NB4 (cell line): ENCODE measurements around the gene CLDN25.
A peak's percentile ranks its signal among the peaks of the same experiment; 100 is the strongest.

ENCODE experiments used
- DNase-seq: peaks from one replicate; pipeline ENCODE4 v3.0.0; 2010; ENCODE audit warnings: low read depth
- H3K4me3 ChIP-seq: one replicate; pipeline ENCODE4 v1.5.1; 2011; ENCODE audit warnings: mild to moderate bottlenecking, low read depth, low read length, moderate library complexity
- CTCF ChIP-seq: IDR thresholded peaks from one replicate; pipeline ENCODE4 v1.5.1; 2012; ENCODE audit warnings: low read depth, low read length
- MAX ChIP-seq: IDR thresholded peaks from 2 replicates; pipeline ENCODE4 v1.6.1; 2011; ENCODE audit warnings: low read depth, low read length
- MYC ChIP-seq: IDR thresholded peaks from 2 replicates; pipeline ENCODE4 v1.6.1; 2011; ENCODE audit warnings: low read depth, low read length
- POLR2A ChIP-seq: IDR thresholded peaks from 2 replicates; pipeline ENCODE4 v1.6.1; 2011; ENCODE audit warnings: mild to moderate bottlenecking; ENCODE audit not compliant: insufficient read length; ENCODE audit errors: extremely low read depth

CLDN25 gene

GRCh38 chr11:113764527-113765219, 14.9 kb upstream of the CLDN25 start:
- peak; percentile 10 for DNase-seq
- TF ChIP-seq MAX (no peak), MYC (no peak), CTCF (no peak), POLR2A (no peak)
- no peak overlapping the region for H3K4me3 ChIP-seq

GRCh38 chr11:113771964-113772363, 7.6 kb upstream of the CLDN25 start:
- TF ChIP-seq MYC (no peak), MAX (no peak), CTCF (no peak)
- DNase-seq = no peak
- H3K4me3 ChIP-seq = peak overlapping the region; percentile 46

GRCh38 chr11:113773092-113773415, 6.5 kb upstream of the CLDN25 start:
- H3K4me3 ChIP-seq = peak overlapping the region; percentile 90
- DNase-seq = peak; percentile 39
- TF ChIP-seq MYC (no peak), POLR2A (no peak), MAX (no peak), CTCF (no peak)

- TF ChIP-seq MYC (peak; percentile 73; the same call in 1 of the 2 replicates), CTCF (peak; percentile 66), MAX (peak; percentile 70), POLR2A (peak; percentile 66)
- peak within 1 kb of the TSS; percentile 90 for H3K4me3 ChIP-seq
- DNase-seq = peak; percentile 98
Observed at GRCh38 chr11:113773416-113774173, 6.0 kb upstream of the CLDN25 start, which contains the start of gene ZW10. Gene ZW10 (minus strand): TSS chr11:113773692. CDS start chr11:113773666, 26 bp downstream.

- TF ChIP-seq CTCF (no peak), MYC (no peak), POLR2A (no peak), MAX (no peak)
- H3K4me3 ChIP-seq = peak overlapping the region; percentile 90
- no peak for DNase-seq
Observed at GRCh38 chr11:113774174-113774503, 5.5 kb upstream of the CLDN25 start.
